SJCRH30 (cell line): ENCODE results near the gene DCAKD. TPM values are rescaled to one million over a fixed set of nuclear protein-coding genes. Genes with fewer than 3 reads are reported as not detected.
A peak's percentile ranks its signal among the peaks of the same experiment; 100 is the strongest.

Source experiments
- DNase-seq, 2 experiments: peaks; one replicate each; pipeline ENCODE4 v3.0.0-alpha.2; 2015 to 2020
- H3K27ac ChIP-seq: fragments of 250-450 bp; sonication (Bioruptor Pico); 2 replicates; pipeline ENCODE4 v1.5.1; 2020; ENCODE audit warnings: mild to moderate bottlenecking, moderate library complexity
- H3K27me3 ChIP-seq: fragments of 250-450 bp; sonication (Bioruptor Pico); 2 replicates; pipeline ENCODE4 v1.5.1; 2020; ENCODE audit warnings: mild to moderate bottlenecking, moderate library complexity
- H3K36me3 ChIP-seq: fragments of 250-450 bp; sonication (Bioruptor Pico); 2 replicates; pipeline ENCODE4 v1.5.1; 2020; ENCODE audit warnings: mild to moderate bottlenecking, moderate library complexity
- H3K4me1 ChIP-seq: fragments of 250-450 bp; sonication (Bioruptor Pico); 2 replicates; pipeline ENCODE4 v1.5.1; 2020; ENCODE audit warnings: mild to moderate bottlenecking, moderate library complexity
- H3K4me3 ChIP-seq: fragments of 250-450 bp; sonication (Bioruptor Pico); 2 replicates; pipeline ENCODE4 v1.5.1; 2020; ENCODE audit warnings: mild to moderate bottlenecking, moderate library complexity
- H3K9me3 ChIP-seq: fragments of 250-450 bp; sonication (Bioruptor Pico); replicated peaks from 2 replicates; pipeline ENCODE4 v1.5.1; 2020; ENCODE audit warnings: mild to moderate bottlenecking, moderate library complexity
- total RNA-seq: library from RNA; depleted of rRNA; stranded (reverse); fragments of >200 nt; shearing (Covaris generic); gene quantifications from 2 replicates; pipeline ENCODE4 v1.2.3, GENCODE V29; 2014; rRNA removed

DCAKD gene, protein sequence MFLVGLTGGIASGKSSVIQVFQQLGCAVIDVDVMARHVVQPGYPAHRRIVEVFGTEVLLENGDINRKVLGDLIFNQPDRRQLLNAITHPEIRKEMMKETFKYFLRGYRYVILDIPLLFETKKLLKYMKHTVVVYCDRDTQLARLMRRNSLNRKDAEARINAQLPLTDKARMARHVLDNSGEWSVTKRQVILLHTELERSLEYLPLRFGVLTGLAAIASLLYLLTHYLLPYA
- 43.3 and 45.1 TPM in 2 replicates for total RNA-seq

DNA sequence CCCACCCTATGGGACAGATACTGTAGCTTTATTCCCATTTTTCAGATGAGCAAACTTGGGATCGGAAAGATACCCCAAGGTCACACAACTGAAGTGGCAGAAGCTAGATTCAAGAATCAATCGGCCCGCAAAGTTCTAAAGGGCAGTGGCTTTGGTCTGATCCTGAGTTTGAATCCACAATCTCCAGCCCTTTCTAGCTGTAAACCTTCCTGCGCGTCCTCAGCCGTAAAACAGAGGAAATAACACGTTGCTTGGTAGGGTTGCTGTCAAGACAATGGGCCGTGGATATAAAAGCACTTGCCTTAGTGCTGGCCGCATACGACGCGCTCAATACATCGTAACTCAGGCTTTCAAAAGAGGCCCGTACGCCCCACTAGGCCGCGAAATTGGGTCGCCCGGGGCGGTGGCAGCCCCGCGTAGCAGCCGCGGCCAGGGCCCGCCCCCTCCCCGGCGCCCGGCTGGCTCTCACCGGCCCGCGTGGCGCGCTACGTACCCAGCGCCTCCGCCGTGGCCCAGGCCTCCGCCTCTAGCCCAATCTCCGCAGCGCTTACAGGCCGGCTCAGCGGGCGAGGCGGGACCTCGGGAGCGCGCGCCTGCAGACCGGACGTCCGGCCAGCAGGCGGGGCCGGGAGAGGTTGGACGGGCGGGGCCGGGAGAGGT, at the start of gene DCAKD:
Gene DCAKD, minus strand, starts transcription at position 573 of the 660 bp plus-strand sequence. CDS start 16,747 bp downstream, outside the sequence.
- DNase-seq = peak; percentile 95 to 97
- Histone ChIP-seq H3K9me3 (no peaks in the 10 kb centered on the region), H3K4me3 (peak within 1 kb of the TSS; percentile 67), H3K27me3 (no peaks in the 10 kb centered on the region), H3K27ac (peak within 1 kb of the TSS; percentile 86), H3K36me3 (no peaks in the 10 kb centered on the region), H3K4me1 (0 out of 2 replicates have a peak, but pooled peaks cover 4% of the 10 kb centered on the region)

DNA sequence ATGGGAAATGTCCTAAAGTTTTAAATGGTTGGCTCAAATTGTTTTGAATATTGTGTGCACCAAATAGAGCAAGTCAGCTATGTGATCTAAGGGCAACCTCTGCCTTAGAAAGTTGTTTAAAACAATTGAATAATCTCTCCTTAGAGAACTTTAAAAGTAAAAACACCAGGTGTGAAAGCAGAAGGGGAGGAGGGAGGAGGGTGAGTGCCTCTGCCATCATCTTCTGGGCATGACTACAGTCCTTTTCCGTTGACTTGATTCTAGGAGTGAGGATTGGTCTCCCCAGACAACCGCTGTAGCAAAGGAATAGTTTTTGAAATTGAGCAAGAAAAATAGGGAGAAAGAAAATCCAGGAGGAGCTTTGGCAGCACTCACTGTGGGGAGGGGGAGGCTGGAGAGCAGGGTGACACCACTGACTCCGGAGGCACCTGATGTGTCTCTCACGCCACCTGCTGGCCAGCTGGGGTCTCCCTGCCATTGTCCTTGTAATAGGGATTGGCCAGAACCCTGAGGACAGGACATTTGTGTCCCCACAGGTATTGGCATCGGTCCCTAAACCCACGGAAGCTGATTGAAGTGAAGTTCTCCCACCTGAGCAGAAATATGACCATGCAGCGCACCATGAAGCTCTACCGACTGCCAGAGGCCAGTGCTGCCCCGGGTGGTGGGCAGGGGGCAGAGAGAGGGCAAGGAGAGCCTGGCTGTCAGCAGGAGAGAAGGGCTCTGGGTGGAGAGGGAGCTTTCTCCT, 47.6 kb upstream of the DCAKD start:
- no peak overlapping the region for H3K27ac ChIP-seq
- no peaks in the 10 kb centered on the region for H3K27me3 ChIP-seq
- H3K9me3 ChIP-seq = no peaks in the 10 kb centered on the region
- peaks cover 91% of the 10 kb centered on the region for H3K36me3 ChIP-seq
- peak; percentile 81 to 90 for DNase-seq
- no peaks in the 10 kb centered on the region for H3K4me1 ChIP-seq
- no peak overlapping the region for H3K4me3 ChIP-seq

DNA sequence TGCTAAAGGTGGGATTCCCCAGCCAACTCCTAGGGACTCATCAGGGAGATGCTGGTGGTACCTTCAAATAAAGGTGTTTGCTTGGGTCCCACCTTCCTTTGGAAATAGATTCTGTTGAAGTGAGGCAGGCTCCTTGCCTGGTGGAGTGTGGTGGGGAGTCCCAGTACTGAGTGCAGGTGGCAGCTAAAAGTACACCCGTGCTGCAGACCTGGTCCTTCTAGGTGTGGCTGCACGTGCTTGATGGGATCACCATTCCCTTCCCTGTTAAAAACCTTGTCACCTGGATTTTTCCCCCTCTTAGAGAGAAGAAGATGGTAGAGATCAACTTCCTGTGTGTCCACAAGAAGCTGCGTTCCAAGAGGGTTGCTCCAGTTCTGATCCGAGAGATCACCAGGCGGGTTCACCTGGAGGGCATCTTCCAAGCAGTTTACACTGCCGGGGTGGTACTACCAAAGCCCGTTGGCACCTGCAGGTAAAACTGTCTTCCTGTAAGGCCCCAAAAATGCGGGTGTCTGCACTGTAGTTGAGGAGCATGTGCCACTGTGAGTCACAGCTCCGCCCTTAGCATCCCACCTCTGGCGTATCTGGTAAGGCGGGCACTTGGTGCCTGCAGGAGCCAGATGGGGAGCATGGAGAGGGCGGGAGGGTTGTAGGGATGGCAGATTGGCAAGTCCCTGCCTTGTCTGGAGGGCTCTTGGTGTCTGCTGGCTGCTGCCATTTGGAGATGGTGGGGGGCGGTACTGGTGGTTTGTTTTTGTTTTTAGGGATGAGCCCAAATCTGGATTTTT, 46.8 kb upstream of the DCAKD start:
- no peak overlapping the region for H3K4me3 ChIP-seq
- peaks cover 91% of the 10 kb centered on the region for H3K36me3 ChIP-seq
- H3K27me3 ChIP-seq = no peaks in the 10 kb centered on the region
- H3K9me3 ChIP-seq = no peaks in the 10 kb centered on the region
- no peak overlapping the region for H3K27ac ChIP-seq
- DNase-seq = no peak
- peaks cover 3% of the 10 kb centered on the region; the same call in 1 of the 2 replicates for H3K4me1 ChIP-seq

DNA sequence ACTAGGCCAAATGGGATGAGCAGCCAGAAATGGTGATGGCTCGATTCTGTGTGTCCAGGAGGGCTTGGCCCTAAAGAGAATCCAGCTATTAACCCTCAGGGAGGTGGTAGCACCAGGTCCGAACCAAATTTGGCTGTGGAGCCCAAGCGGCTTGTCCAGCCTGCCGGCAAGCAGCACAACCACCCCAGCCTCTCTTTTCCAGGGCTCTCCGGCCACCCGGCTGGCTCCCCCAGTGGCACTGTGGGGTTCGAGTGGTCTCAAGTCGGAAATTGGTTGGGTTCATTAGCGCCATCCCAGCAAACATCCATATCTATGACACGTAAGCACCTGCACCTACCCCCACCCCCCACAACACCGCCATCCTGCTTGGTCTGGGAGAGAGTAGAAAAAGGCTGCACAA, 45.5 kb upstream of the DCAKD start:
- no peaks in the 10 kb centered on the region for H3K9me3 ChIP-seq
- H3K27me3 ChIP-seq = no peaks in the 10 kb centered on the region
- H3K27ac ChIP-seq = no peak overlapping the region
- no peak overlapping the region for H3K4me3 ChIP-seq
- no peak for DNase-seq
- H3K4me1 ChIP-seq = peaks cover 9% of the 10 kb centered on the region; the same call in 1 of the 2 replicates
- H3K36me3 ChIP-seq = peaks cover 88% of the 10 kb centered on the region

DNA sequence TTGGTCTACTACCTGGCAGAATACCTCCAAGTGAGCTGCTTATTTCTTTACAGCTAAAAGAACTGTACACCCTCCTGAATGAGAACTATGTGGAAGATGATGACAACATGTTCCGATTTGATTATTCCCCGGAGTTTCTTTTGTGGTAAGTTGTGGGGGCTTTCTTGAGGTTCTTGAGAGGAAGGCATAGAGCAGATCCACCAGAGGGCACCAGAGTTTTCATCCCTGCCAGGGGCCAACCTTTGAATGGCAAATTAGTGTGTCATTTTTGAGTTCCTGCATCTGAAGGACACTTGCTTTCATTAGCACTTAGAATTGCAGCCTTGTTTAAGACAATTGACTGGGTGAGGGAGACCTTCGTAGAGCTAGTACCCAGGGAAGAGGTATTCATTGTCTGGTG, 44.7 kb upstream of the DCAKD start:
- no peak overlapping the region for H3K4me3 ChIP-seq
- peaks cover 9% of the 10 kb centered on the region; the same call in 1 of the 2 replicates for H3K4me1 ChIP-seq
- peaks cover 90% of the 10 kb centered on the region for H3K36me3 ChIP-seq
- DNase-seq = peak in 1 of 2 experiments; percentile 44
- H3K27me3 ChIP-seq = no peaks in the 10 kb centered on the region
- no peaks in the 10 kb centered on the region for H3K9me3 ChIP-seq
- no peak overlapping the region for H3K27ac ChIP-seq

DNA sequence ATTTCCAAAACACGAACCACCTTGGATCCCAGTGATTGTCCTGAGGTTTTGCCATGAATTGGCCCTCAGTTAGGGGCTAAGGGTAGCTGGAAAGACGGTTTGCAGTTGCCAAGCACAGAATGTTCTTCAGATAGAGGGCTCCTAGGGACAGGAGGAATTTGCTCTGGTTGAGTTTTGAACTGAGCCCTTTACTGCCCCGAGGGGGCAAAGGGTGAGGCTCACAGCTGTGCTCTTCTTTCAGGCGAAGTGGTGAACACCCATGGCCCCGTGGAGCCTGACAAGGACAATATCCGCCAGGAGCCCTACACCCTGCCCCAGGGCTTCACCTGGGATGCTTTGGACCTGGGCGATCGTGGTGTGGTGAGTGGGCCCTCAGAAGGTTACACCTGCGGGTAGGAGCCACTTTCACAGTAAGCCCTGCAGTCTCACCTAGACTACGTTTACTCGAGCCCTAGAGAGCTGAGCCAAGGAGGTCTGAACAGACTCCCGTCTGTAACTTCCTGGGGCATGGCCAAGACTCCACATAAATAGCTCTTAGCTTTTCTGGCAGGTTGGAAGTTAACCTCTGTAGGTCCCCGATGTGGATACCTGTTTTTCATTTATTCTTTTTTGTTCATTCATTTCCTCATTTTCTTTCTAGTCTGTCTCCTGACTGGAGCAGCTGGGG, 42.1 kb upstream of the DCAKD start:
- Histone ChIP-seq H3K36me3 (peaks cover 87% of the 10 kb centered on the region), H3K4me3 (no peak overlapping the region)

DNA sequence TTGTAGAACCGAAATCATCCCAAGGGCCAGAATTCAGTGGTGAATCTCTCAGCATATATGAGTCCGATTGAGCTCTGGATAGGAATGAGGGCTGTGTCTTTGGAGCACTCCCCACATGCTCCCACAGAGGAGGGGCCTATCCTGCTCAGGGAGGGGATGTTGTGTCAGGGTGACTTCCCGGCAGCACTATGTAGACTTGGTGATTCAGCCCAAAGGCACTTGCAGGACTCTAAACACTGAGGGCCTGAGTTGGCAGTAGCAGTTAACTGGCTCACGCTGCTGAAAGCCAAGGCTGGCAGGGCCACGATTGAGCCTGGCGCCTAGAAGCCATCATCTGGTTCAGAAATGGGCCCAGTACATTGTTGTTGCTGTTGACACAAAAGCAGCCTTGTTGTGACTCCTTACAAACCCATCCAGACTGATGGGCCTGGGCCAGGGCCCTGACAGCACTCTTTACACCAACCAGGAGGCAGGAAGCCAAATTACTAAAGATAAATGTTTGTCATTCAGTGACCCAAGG, 41.5 kb upstream of the DCAKD start:
- peaks cover 9% of the 10 kb centered on the region; the same call in 1 of the 2 replicates for H3K4me1 ChIP-seq
- H3K27ac ChIP-seq = peak overlapping the region; percentile 8; the same call in 1 of the 2 replicates
- H3K36me3 ChIP-seq = peaks cover 81% of the 10 kb centered on the region
- no peaks in the 10 kb centered on the region for H3K27me3 ChIP-seq
- H3K9me3 ChIP-seq = no peaks in the 10 kb centered on the region
- H3K4me3 ChIP-seq = no peak overlapping the region
- peak; percentile 27 to 33 for DNase-seq

More for the DNA sequence above, 42.1 kb upstream of the DCAKD start:
- Histone ChIP-seq H3K9me3 (no peaks in the 10 kb centered on the region), H3K4me1 (peaks cover 9% of the 10 kb centered on the region; the same call in 1 of the 2 replicates), H3K27me3 (no peaks in the 10 kb centered on the region), H3K27ac (peak overlapping the region; percentile 8; the same call in 1 of the 2 replicates)
- no peak for DNase-seq

DNA sequence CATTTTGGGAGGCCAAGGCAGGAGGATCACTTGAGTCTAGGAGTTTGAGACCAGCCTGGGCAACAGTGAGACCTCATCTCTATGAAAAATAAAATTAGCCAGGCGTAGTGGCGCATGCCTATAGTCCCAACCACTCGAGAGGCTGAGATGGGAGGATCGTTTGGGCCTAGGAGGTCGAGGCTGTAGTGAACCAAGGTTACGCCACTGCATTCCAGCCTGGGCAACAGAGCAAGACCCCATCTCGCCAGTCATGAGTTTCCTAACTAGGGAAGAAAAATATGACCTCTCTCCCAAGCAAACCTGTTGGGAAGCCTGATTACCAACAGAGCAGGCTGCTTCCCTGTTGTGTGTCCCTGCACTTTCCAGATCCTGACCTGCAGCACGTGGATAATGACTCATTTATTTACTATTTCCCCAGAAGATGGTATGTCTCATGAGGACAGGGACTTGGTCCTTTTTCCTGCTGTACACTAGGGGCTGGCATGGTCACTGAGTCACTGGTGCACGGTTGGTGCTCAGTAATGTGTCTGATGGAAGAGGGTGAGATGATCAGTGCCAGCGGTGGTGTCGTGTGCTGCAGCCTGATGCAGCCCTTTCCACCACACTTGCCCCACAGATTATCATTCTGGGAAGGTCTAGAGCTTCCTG, 40.5 kb upstream of the DCAKD start:
- Histone ChIP-seq H3K9me3 (no peaks in the 10 kb centered on the region), H3K27me3 (no peaks in the 10 kb centered on the region), H3K4me3 (no peak overlapping the region), H3K36me3 (peaks cover 79% of the 10 kb centered on the region), H3K27ac (no peak overlapping the region), H3K4me1 (peaks cover 9% of the 10 kb centered on the region; the same call in 1 of the 2 replicates)
- DNase-seq = no peak

DNA sequence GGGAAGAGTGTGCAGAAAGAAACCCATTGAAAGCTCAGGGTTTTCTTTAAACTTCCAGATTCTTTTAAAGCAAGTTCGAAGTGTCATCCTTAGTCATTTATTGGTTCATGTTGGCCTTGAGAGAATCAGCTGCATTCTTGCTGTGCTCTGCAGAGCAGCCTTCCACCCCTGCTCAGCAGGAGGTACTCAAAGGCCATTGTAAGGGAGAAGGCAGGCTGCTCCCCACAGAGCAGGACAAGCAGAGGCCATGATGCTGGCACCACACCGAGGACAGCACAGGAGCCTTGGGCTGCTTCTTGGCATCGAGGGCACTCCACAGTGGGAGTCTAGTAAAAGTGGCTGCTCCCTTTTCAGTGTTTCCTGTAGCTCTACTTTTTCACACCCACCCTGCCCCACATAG, 39.3 kb upstream of the DCAKD start:
- peaks cover 78% of the 10 kb centered on the region for H3K36me3 ChIP-seq
- no peak overlapping the region for H3K27ac ChIP-seq
- H3K27me3 ChIP-seq = no peaks in the 10 kb centered on the region
- no peak overlapping the region for H3K4me3 ChIP-seq
- H3K9me3 ChIP-seq = no peaks in the 10 kb centered on the region
- no peak for DNase-seq
- peaks cover 9% of the 10 kb centered on the region; the same call in 1 of the 2 replicates for H3K4me1 ChIP-seq

DNA sequence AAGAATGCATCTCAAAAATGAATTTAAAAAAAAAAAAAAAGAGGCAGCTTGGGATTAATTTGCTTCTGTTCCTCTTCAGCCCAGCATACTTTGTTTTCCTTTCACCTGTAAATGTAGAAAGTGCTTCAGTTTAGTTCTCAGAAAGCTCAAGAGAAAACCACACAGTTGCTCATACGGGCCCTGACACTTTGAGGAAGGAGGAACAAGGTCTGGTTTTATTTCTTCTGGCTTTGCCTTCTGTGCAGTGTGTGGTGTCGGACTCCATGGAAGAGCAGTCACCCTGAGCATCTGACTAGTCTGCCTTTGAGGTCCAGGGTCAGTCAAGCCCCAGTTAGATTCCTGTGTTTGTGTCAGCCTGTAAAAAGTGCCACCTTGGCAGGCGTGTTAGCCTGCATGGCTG, 37.3 kb upstream of the DCAKD start:
- no peak for DNase-seq
- Histone ChIP-seq H3K27me3 (no peaks in the 10 kb centered on the region), H3K4me3 (no peak overlapping the region), H3K27ac (no peak overlapping the region), H3K36me3 (peaks cover 75% of the 10 kb centered on the region), H3K9me3 (peaks cover 3% of the 10 kb centered on the region; the same call in 1 of the 2 replicates), H3K4me1 (peaks cover 9% of the 10 kb centered on the region; the same call in 1 of the 2 replicates)

DNA sequence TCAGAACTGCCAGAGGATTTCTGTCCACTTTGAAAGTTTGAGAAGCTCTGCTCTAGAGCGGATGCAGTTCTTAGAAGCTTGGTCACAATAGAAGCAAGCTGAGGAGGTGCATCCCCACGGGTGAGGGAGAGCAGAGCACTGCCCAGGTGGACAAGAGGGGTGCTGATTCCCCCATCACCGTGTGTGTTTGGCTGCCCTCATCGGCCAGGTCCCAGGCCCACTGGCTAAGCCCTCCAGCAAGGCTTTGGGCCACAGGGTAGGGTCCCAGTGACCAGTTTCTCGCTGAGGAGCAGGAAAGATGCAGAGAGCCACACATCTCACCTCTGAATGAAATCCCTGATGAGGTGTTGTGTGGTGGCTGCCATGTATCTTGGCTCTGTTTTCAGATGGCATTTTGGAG, 36.5 kb upstream of the DCAKD start:
- no peaks in the 10 kb centered on the region for H3K27me3 ChIP-seq
- H3K4me3 ChIP-seq = no peak overlapping the region
- DNase-seq = no peak
- peaks cover 3% of the 10 kb centered on the region; the same call in 1 of the 2 replicates for H3K4me1 ChIP-seq
- H3K9me3 ChIP-seq = peaks cover 3% of the 10 kb centered on the region; the same call in 1 of the 2 replicates
- H3K36me3 ChIP-seq = peaks cover 75% of the 10 kb centered on the region
- no peak overlapping the region for H3K27ac ChIP-seq

DNA sequence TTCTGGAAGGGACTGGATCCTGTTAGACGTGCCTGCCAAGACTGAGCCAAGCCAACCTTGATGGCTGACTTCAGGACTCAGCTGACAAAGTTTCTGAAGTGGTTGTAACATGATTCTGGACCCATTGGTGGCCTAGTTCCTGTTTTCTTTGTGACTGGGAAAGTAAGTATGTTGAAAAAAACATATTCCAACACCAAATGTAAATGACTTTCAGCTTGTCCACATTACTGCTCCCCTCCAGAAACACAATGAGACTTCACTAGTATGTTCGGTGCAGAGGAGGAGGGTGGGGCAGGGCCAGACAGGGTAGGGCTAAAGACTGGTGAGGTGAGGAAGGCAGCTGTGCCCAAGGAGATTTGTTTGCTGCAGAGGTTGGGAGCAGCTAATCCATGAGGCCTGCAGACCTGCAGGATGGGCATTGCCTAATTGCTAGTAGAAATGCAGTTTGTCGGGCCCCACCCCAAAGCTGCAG, 36.1 kb upstream of the DCAKD start:
- H3K4me1 ChIP-seq = no peaks in the 10 kb centered on the region
- H3K27me3 ChIP-seq = no peaks in the 10 kb centered on the region
- peaks cover 3% of the 10 kb centered on the region; the same call in 1 of the 2 replicates for H3K9me3 ChIP-seq
- DNase-seq = no peak
- no peak overlapping the region for H3K4me3 ChIP-seq
- H3K27ac ChIP-seq = no peak overlapping the region
- peaks cover 75% of the 10 kb centered on the region for H3K36me3 ChIP-seq

DNA sequence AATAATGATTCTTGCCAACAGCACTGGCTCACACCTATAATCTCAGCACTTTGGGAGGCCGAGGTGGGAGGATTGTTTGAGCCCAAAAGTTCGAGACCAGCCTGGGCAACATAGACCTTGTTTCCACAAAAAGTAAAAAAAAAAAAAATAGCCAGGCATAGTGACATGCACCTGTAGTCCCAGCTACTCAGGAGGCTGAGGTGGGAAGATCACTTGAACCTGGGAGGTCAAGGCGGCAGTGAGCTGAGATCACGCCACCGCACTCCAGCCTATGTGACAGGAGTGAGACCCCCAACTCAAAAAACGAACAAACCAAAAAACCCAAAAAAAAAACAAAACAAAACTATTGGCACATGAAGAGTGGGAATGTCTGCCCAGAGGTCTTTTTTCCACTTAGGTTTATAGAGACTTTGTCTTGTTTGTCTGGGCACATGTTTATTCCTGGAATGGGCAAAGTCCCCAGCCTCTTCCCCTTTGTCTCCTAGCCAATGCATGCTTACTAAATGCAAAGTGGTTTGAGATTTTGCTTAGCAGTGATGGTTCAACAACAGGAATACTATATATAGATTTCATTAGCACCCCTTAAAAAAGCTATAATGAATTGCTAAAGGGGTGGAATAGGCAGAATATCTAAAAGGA, 35.6 kb upstream of the DCAKD start:
- Histone ChIP-seq H3K36me3 (peaks cover 78% of the 10 kb centered on the region), H3K27ac (no peak overlapping the region)
- DNase-seq = no peak

More for the DNA sequence above, 35.6 kb upstream of the DCAKD start:
- peaks cover 3% of the 10 kb centered on the region; the same call in 1 of the 2 replicates for H3K9me3 ChIP-seq
- no peak overlapping the region for H3K4me3 ChIP-seq
- no peaks in the 10 kb centered on the region for H3K4me1 ChIP-seq
- no peaks in the 10 kb centered on the region for H3K27me3 ChIP-seq
